ENCODE measurements around the gene EVA1C.
"Not testable (repeated sequence)": the region's sequence is repeated elsewhere in the genome, so short reads cannot be mapped to it uniquely, and the experiment has no call there.

The EVA1C gene

GRCh38 chr21:32426066-32426465 lies 13.6 kb downstream of the EVA1C start:
- Mint-ChIP-seq H3K4me3 (no peak overlapping the region), H3K27ac (no peak overlapping the region), H3K4me1 (no peaks in the 10 kb centered on the region), H3K27me3 (ENCODE audit: low read depth) (peaks cover 17% of the 10 kb centered on the region), H3K9me3 (peaks cover 11% of the 10 kb centered on the region), H3K36me3 (ENCODE audit: low read depth) (no peaks in the 10 kb centered on the region)
- TF ChIP-seq CTCF (IDR thresholded peaks at IDR 0.05; ENCODE audit: unreplicated experiment in 3 of 3): no peak

- no peaks in the 10 kb centered on the region for H3K36me3 Mint-ChIP-seq (ENCODE audit: low read depth)
- no peak overlapping the region for H3K4me3 Mint-ChIP-seq
- TF ChIP-seq CTCF (IDR thresholded peaks at IDR 0.05; ENCODE audit: unreplicated experiment in 3 of 3): no peak
- no peaks in the 10 kb centered on the region for H3K4me1 Mint-ChIP-seq
- H3K27me3 Mint-ChIP-seq (ENCODE audit: low read depth): peaks cover 17% of the 10 kb centered on the region
- no peak overlapping the region for H3K27ac Mint-ChIP-seq
- peaks cover 10% of the 10 kb centered on the region for H3K9me3 Mint-ChIP-seq
These were observed 14.1 kb downstream of the EVA1C start for GRCh38 chr21:32426592-32427051.

GRCh38 chr21:32427958-32428623 lies 15.6 kb downstream of the EVA1C start:
- Mint-ChIP-seq H3K4me1 (no peaks in the 10 kb centered on the region), H3K4me3 (no peak overlapping the region), H3K27me3 (ENCODE audit: low read depth) (peaks cover 12% of the 10 kb centered on the region), H3K9me3 (peaks cover 7% of the 10 kb centered on the region), H3K36me3 (ENCODE audit: low read depth) (no peaks in the 10 kb centered on the region), H3K27ac (no peak overlapping the region)
- no peak for TF ChIP-seq CTCF (IDR thresholded peaks at IDR 0.05; ENCODE audit: unreplicated experiment in 3 of 3)

GRCh38 chr21:32432982-32433660 lies 20.6 kb downstream of the EVA1C start:
- H3K27ac Mint-ChIP-seq; H3K9me3 Mint-ChIP-seq; H3K4me1 Mint-ChIP-seq; H3K27me3 Mint-ChIP-seq (ENCODE audit: low read depth); H3K36me3 Mint-ChIP-seq (ENCODE audit: low read depth); H3K4me3 Mint-ChIP-seq: not testable (repeated sequence)

GRCh38 chr21:32437729-32438128 lies 25.2 kb downstream of the EVA1C start:
- Mint-ChIP-seq H3K4me3 (no peak overlapping the region), H3K27ac (no peak overlapping the region), H3K27me3 (ENCODE audit: low read depth) (peaks cover 20% of the 10 kb centered on the region), H3K4me1 (no peaks in the 10 kb centered on the region), H3K36me3 (ENCODE audit: low read depth) (no peaks in the 10 kb centered on the region), H3K9me3 (peaks cover 3% of the 10 kb centered on the region)
- TF ChIP-seq CTCF (IDR thresholded peaks at IDR 0.05; ENCODE audit: unreplicated experiment in 3 of 3): no peak

- Mint-ChIP-seq H3K27ac (no peak overlapping the region), H3K27me3 (ENCODE audit: low read depth) (peaks cover 21% of the 10 kb centered on the region), H3K36me3 (ENCODE audit: low read depth) (no peaks in the 10 kb centered on the region), H3K4me1 (no peaks in the 10 kb centered on the region), H3K9me3 (peaks cover 19% of the 10 kb centered on the region), H3K4me3 (no peak overlapping the region)
- TF ChIP-seq CTCF (IDR thresholded peaks at IDR 0.05; ENCODE audit: unreplicated experiment in 3 of 3): no peak
These were observed 30.2 kb downstream of the EVA1C start for GRCh38 chr21:32442566-32443318.

Data from nephron (organoid).